GM21447 (cell line): ENCODE measurements around the gene OR6C76.

Experiments used
- ATAC-seq: cut with Tn5 transposase; IDR thresholded peaks from one replicate; pipeline ENCODE4 v1.9.1; 2021; ENCODE audit not compliant: unreplicated experiment

Gene OR6C76

DNA sequence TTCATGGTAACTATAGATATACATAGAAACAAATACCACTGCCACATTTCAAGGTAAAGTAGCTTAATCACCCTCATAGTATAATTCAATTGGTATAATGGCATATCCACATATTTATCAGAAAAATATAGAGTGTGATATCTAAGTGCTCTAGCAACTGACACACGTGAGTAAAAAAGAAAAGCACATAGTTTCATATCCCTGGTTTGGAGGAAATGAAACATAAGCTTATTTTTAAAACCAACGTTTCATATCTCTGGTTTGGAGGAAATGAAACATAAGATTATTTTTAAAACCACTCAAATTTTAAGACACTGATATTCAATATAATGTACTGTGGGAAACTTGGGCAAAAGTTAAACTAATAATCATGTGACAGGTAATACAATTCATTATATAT lies 41.8 kb downstream of the OR6C76 start:
- peak; percentile 73 for ATAC-seq

DNA sequence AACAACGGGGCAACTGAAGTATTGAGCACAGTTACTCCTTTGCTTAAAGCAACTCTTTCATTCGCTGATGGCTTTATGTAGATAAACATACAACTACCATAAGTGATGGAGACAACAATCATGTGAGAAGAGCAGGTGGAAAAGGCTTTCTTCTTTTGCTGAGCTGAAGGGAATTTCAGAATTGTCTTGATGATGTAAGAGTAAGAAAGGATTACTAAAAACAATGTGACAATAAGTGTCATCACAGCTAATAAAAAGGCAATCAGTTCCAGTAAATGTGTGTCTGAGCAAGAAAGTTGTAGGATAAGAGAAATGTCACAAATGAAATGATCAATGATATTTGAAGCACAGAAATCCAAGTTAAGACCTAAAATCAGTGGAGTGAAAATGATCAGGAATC lies 43.2 kb downstream of the OR6C76 start:
- ATAC-seq, result no peak

DNA sequence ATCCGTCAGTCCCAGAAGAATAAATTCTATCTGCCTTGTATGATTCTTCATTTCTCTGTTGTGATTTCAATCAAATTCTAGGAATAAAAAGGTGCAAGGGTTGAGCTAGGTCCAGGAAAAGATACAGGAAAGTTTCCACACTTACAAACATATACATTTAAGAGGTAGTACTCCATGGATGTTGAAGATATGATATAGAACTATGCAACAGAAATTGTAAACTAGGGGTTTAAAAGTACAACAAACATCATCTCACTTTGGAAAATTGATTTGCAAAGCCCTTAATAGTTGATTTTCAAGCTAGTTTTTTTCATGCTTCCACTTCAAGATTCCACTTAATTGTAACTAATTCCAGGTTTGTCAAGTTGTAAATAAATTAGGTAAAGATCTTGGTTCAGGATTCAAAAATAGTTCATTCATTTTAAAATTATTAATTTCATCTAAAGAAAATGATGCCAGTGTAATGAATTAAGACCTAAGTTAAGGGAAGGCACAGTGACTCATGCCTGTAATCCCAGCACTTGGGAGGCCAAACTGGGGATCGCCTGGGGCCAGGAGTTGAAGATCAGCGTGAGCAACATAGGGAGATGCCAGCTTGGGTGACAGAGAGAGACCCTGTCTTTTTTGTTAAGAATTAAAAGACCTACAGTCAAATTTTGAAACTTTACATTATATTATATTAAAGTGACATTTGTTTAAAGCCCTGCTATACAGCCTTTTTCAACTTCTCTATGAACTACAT lies 44.2 kb downstream of the OR6C76 start, which contains the start of gene OR6C70:
TSS of gene OR6C70 (minus strand) at position 51 of the 742 bp plus-strand sequence. CDS start at position 51, 0 bp downstream.
- ATAC-seq, result no peak

DNA sequence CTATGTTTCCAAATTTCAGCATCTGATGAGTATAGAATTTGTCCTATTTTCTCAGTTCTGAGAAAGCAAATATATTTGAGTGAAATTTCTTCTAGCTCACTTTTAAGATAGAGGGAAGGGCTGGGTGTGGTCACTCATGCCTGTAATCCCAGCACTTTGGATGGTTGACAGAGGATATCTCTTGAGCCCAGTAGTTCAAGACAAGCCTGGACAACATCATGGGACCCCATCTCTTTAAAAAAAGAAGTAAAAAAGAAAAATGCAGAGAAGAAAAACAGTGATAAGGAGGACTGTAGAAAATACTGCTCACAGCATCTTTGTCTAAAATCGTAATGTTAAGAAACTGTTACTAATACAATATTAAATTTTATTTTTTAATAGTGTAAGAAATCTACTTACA lies 46.2 kb downstream of the OR6C76 start:
- ATAC-seq, result no peak
